HFFc6 (cell line): ENCODE measurements around the gene FRMPD1. TPM values are rescaled to one million over a fixed set of nuclear protein-coding genes. Genes with fewer than 3 reads are reported as not detected.
A peak's percentile ranks its signal among the peaks of the same experiment; 100 is the strongest.

Experiments
- DNase-seq: peaks from one replicate; pipeline ENCODE4 v3.0.0-alpha.2; 2018
- H3K27ac Mint-ChIP-seq: 2 replicates; pipeline ENCODE4 v1.8.0; 2020; ENCODE audit warnings: mild to moderate bottlenecking, mixed read lengths
- H3K27me3 Mint-ChIP-seq: 2 replicates; pipeline ENCODE4 v1.8.0; 2021; ENCODE audit warnings: mild to moderate bottlenecking, moderate library complexity, mixed read lengths; ENCODE audit not compliant: insufficient read depth
- H3K36me3 Mint-ChIP-seq: 2 replicates; pipeline ENCODE4 v1.8.0; 2021; ENCODE audit warnings: low read depth, mixed read lengths
- H3K4me1 Mint-ChIP-seq: 2 replicates; pipeline ENCODE4 v1.8.0; 2020; ENCODE audit warnings: low read depth, mixed read lengths
- H3K4me3 Mint-ChIP-seq: 2 replicates; pipeline ENCODE4 v1.8.0; 2020; ENCODE audit warnings: mild to moderate bottlenecking, moderate library complexity, mixed read lengths
- H3K9me3 Mint-ChIP-seq: 2 replicates; pipeline ENCODE4 v1.8.0; 2020; ENCODE audit warnings: mild to moderate bottlenecking, mixed read lengths
- CTCF ChIP-seq: fragments of 200-600 bp; sonication (generic); IDR thresholded peaks from 2 replicates; pipeline ENCODE4 v1.5.0; 2021; ENCODE audit warnings: antibody characterized with exemption, mild to moderate bottlenecking
- total RNA-seq, 6 experiments: library from RNA; stranded (reverse); fragmentation: NEBNext Ultra II Directional; extraction: Animal tissue kit (Norgen Biotek cat#: 25700); gene quantifications; 2 replicates in 1 of 6; 3 replicates in 5 of 6; pipeline ENCODE4 v1.2.3, GENCODE V29; 2021

The FRMPD1 gene
- total RNA-seq, 6 experiments from 2014 or later: not detected

GRCh38 chr9:37632479-37632878 is 18.3 kb upstream of the FRMPD1 start:
- H3K9me3 Mint-ChIP-seq: no peaks in the 10 kb centered on the region
- TF ChIP-seq CTCF: no peak
- no peaks in the 10 kb centered on the region for H3K4me1 Mint-ChIP-seq
- H3K4me3 Mint-ChIP-seq: no peak overlapping the region
- H3K36me3 Mint-ChIP-seq: no peaks in the 10 kb centered on the region
- no peak overlapping the region for H3K27ac Mint-ChIP-seq
- peaks cover 19% of the 10 kb centered on the region for H3K27me3 Mint-ChIP-seq
- DNase-seq: no peak

GRCh38 chr9:37635808-37636207 is 14.9 kb upstream of the FRMPD1 start:
- H3K27me3 Mint-ChIP-seq: peaks cover 23% of the 10 kb centered on the region
- H3K36me3 Mint-ChIP-seq: no peaks in the 10 kb centered on the region
- no peak overlapping the region for H3K4me3 Mint-ChIP-seq
- no peaks in the 10 kb centered on the region for H3K9me3 Mint-ChIP-seq
- H3K27ac Mint-ChIP-seq: no peak overlapping the region
- H3K4me1 Mint-ChIP-seq: peaks cover 9% of the 10 kb centered on the region; the same call in 1 of the 2 replicates
- DNase-seq: no peak
- TF ChIP-seq CTCF: no peak

- no peak for DNase-seq
- Mint-ChIP-seq H3K27ac (no peak overlapping the region), H3K9me3 (no peaks in the 10 kb centered on the region), H3K4me3 (no peak overlapping the region), H3K4me1 (peaks cover 9% of the 10 kb centered on the region; the same call in 1 of the 2 replicates), H3K27me3 (peaks cover 23% of the 10 kb centered on the region), H3K36me3 (no peaks in the 10 kb centered on the region)
- no peak for TF ChIP-seq CTCF
Observed at GRCh38 chr9:37636511-37637448, 14.0 kb upstream of the FRMPD1 start.

- Mint-ChIP-seq H3K27me3 (peaks cover 25% of the 10 kb centered on the region), H3K27ac (no peak overlapping the region), H3K4me1 (peaks cover 9% of the 10 kb centered on the region; the same call in 1 of the 2 replicates), H3K9me3 (no peaks in the 10 kb centered on the region), H3K36me3 (no peaks in the 10 kb centered on the region), H3K4me3 (no peak overlapping the region)
- no peak for TF ChIP-seq CTCF
- peak; percentile 52 for DNase-seq
Observed at GRCh38 chr9:37639109-37639762, 11.5 kb upstream of the FRMPD1 start.

GRCh38 chr9:37639841-37640240 is 10.9 kb upstream of the FRMPD1 start:
- no peaks in the 10 kb centered on the region for H3K36me3 Mint-ChIP-seq
- DNase-seq: no peak
- H3K4me1 Mint-ChIP-seq: peaks cover 9% of the 10 kb centered on the region; the same call in 1 of the 2 replicates
- H3K4me3 Mint-ChIP-seq: no peak overlapping the region
- TF ChIP-seq CTCF: no peak
- peaks cover 25% of the 10 kb centered on the region for H3K27me3 Mint-ChIP-seq
- H3K27ac Mint-ChIP-seq: no peak overlapping the region
- H3K9me3 Mint-ChIP-seq: no peaks in the 10 kb centered on the region
